ENCODE measurements around the gene APOB.

The APOB gene

DNA sequence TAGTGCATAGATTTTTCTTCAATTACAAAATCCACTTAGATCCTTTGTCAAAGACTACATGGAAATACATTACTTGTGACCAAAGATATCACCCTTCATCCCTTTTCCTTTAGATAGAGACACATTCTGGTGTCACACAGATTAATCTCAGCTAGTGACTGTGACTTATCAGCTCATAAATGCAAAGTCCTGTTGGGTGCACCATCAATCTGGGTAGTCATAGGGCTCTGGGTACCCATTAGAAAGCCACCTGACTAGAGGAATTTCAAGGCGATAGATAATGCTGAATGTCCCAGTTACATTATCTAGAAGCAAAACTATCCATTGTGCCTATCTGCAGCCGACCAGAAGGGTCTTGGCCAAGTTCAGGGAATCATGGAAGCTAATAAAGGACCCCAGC is 2.6 kb upstream of the APOB start:
- no peak for DNase-seq (ENCODE audit: low read depth)

DNA sequence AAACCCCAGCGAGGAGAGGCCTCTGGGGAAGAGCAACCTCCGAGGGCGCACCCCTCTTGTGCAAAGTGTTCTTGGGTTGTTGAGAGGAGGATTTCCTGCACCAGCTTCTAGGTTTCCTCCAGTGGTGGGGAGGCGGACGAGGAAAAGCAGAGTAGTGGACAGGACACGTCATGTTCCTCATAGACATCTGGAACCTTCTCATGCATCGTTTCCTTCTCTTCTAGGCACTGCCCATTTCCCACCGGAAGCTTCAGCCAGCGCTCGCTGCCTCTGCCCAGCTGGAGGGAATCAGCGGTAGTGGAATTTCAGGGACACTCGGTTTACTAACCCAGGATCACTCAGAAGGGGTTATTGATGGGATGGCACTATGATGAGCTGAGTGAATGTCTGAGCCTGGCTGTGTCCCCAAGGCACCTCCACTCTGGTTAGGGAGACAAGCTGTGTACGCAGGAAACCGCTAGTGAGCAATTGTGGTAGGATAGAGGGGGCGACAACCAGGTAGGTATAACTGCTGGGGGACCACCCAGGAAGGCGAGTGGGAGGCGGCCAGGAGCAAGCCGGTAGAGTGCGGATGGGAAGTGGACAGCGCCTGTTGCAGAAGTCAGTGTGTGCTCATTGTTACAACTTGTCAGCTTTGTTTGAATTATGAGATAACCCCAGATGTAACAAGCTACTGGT is 960 bp upstream of the APOB start:
- DNase-seq (ENCODE audit: low read depth), result no peak

DNA sequence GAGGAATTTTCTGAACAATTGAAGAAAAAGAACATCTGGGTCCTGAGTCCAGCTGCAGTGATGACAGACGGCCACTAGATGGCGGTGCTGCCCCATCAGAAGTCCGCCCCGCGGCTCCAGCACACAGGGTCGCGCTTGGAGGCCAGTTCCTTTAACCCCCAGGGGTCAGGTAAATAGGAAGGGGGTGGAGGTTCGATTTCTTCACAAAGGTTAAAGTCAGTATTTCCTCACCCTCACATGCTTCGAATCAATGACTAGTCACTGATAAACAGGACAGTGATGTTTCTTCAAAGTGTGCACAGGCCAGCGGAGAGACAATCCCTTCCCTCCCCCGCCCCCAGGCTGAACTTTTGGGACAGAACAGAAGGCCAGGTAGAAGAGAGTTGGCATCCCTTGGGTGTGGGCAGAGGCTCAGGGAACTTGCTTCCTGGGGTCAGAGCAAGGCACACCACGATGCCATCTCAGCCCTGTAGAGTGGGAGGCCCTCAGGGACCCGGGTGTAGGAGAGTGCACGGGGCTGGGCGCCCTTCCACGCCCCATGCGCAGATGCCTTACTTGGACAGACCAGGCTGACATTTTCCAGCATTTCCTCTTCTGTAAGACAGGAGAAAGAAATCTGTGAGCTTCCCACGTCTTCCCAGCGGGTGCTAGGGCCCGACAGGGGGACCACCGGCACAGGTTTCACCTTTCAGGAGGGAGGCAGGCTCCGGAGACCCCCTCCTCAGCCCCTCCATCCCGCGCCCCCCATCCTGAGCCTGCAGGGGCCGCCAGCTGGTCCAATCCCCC is 722 bp downstream of the APOB start:
- peak; percentile 21 for DNase-seq (ENCODE audit: low read depth)

DNA sequence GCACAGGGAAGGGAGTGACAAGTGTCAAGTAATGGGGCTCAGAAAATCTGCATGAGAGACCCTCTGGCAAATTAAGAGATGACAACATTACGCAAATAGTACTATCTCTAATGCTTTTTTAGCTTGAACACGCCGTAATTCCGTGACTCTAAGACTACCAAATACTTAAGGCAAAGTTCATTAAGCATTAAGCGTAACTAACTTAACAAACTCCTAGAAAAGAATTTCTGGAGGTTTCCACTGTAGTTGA is 1.2 kb downstream of the APOB start:
- DNase-seq (ENCODE audit: low read depth), result no peak

DNA sequence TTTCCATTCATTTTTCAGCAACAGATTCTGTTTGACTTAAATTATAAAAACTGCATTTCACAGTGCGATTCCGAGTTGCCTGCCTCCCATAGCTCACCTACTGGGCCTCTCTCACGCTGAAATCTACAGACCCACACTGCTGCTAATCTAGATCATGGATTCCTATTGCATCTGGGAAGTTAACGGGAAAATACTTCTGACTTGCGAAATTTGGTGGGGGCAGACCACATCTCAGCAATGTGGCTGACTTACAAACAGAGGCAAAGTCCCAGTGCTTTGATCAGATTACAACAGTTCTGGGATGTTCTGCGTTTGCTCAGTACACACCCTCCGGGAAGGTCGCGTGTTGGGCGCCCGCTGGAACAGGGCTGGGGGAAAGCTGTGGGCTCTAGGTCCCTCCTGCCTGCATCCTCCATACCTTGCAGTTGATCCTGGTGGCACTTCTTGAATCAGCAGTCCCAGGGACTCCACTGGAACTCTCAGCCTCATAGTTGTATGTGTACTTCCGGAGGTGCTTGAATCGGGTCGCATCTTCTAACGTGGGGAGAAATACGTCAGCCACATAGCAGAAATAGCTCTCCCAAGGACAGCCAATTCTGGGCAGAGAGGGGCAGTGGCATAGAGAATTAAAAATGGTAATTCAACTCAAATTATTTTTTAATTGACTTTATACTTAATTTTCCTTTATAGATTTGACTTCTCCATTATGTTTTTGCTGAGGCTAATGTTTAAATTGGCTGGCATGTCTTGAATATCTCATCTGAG is 1.7 kb downstream of the APOB start:
- no peak for DNase-seq (ENCODE audit: low read depth)

DNA sequence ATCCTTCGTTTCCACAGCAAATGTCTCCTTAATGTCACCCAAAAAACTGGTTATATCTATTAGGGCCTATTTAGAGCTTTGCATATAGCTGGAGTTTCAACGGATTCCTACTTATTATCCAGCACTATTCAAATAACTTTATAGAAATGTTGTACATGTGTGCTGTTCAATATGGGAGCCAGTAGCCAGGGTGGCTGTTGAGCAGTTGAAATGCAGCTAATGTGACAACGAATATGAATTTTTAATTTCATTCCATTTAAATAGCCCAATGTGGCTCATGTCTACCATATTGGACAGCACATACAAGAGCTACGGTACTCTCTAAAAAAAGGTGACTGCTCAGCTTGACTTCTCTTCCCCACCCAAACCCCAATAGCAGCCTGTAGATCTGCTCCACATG is 2.4 kb downstream of the APOB start:
- DNase-seq (ENCODE audit: low read depth), result no peak

DNA sequence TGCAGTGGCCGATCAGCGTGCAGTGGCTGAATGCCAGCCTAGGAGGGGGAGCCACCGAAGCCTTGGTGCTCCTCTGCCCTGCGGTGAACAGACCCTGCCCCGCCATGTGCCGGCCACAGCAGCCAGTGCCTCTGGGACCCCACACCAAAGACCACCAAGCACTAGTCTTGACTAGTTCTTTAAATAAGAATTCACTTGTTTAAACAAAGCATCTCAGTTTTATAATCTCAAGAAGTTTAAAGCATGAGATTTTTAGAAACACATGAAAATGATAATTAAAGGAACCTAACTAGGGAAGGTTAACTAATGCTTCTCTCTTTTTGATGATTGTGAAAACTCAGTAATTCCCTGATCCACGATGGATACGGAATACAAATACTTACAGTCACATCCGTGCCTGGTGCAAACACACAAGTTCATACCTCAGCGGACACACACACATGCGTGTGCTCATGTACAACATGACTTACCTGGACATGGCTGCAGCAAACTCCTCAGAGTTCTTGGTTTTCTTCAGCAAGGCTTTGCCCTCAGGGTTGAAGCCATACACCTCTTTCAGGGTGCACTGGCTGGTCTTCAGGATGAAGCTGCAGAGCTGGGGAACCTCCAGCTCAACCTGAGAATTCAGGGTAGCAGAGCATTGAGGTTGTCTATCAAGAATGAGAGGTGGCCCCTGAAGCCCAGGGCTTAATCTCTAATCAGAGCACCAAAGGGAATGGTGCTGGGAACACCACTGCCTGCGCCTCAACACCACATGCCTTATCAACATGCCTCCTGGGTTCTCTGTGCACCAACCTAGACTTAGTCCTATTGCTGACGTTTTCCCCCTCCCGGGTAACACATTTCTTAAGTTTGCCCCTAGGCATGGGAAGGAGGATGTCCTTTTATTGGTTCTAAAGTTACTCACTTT is 3.1 kb downstream of the APOB start:
- DNase-seq (ENCODE audit: low read depth), result no peak

DNA sequence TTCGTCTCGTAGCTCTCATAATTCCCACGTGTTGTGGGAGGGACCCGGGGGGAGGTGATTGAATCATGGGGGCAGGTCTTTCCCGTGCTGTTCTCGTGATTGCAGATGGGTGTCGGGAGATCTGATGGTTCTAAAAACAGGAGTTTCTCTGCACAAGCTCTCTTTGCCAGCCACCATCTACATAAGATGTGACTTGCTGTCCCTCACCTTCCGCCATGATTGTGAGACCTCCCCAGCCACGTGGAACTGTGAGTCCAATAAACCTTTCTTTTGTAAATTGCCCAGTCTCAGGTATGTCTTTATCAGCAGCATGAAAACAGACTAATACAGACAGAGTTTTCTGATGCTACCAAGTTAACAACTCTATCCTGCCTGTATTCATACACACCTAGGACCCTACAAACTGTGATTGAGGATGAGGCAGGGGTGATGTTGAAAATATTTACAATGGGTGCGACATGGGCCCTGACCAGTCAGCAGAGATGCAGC is 3.9 kb downstream of the APOB start:
- no peak for DNase-seq (ENCODE audit: low read depth)

DNA sequence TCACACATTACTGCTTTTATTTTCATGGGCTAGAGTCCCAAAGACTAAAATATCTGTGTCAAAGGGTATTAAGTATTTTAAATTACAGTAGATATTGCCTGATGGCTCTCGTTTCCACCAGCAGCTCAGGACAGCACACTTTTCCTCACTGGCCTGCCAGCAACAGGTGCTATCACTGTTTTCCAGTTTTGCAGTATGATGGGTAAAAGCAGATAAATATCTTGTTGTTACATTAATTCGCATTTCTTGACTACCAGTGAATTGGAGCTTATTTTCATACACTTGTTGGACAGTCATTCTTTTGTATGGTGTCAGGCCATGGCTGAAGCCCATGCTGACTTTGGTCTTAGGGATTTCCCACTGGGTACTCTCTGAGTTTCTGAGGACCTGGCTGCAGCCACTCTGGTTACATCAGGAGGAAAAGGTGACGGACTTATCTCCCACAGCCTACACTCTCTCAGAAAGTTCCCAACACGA is 4.8 kb downstream of the APOB start:
- no peak for DNase-seq (ENCODE audit: low read depth)

DNA sequence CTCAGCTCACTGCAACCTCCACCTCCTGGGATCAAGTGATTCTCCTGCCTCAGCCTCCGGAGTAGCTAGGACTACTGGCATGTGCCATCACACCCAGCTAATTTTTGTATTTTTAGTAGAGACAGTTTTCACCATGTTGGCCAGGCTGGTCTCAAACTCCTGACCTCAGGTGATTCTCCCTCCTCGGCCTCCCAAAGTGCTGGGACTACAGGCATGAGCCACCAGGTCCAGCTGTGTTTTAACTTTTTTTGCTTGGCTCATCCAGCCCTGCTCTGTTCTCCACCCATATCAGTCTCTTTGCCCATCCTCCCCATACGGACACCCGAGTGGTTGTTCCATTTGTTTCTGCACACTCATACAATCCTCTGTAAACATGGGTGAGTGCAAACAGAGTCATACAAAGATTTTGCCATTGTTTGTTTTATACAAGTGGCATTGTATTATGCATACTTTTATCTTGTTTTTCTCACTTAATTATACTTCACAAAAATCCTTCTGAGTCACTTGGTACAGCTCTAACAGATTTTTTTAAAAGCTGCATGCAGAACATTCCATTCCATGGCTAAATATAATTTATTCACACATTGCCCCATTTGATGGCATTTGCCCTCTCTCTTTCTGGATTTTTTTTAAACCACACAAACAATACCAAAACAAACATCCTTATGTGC is 5.3 kb downstream of the APOB start:
- no peak for DNase-seq (ENCODE audit: low read depth)

DNA sequence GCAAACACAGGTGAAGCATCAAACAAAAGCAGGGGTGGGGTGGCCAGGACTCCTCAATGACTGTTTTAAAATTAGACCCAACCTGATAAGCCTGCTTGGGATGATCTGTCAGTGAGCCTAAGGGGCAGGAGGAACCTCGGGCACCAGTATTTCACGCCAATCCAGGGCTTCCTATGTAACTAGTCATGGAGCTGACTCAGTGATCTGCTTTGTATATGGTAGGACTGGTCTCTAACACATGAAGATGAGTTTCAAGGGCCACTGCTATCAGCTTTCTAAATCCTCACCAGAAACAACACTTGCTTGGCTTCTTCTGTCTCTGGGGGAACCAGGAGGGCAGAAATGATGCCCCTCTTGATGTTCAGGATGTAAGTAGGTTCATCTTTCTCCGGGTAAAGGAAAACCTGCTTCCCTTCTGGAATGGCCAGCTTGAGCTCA is 6.2 kb downstream of the APOB start:
- no peak for DNase-seq (ENCODE audit: low read depth)

DNA sequence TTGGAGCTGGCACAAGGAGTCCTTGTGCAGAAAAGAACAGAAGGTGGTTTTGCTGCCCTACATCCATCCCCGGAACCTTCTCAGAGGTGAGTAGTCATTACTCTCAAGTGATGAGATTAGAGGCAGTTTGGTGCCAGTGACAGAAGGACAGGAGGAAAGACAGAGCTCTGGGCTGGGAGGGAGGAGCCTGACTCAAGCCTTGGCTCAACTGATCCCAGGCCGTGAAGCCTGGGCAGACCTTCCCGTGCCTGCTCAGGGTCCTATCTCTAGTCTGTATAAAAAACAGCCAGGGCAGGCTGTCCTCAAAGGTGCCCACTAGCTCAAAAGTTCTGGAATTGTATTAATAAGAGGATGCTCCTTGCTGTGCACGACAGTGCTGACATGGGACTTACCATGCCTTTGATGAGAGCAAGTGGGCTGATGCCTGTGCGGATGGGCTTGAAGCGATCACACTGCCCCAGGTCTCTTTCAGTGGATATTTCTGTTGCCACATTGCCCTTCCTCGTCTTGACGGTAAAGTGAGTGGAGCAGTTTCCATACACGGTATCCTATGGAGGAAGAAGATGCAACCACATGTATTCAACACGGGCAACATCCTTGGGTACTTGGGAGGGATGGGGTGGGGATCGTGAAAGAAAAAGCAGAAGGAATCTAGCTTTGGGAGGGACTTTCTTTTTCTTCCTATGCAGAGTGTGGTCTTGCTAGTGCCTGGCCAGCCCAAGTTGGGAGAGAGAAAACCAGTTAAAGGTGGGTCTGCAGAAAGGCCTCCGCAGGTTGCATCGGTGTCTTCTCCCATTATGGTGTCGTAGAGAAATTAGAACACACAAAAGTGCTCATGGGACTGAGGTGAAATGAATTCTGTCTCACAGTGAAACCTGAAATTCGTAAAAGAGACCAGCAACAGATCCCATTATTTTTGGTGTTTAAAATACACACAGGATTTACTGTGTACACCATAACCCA is 6.9 kb downstream of the APOB start:
- no peak for DNase-seq (ENCODE audit: low read depth)

DNA sequence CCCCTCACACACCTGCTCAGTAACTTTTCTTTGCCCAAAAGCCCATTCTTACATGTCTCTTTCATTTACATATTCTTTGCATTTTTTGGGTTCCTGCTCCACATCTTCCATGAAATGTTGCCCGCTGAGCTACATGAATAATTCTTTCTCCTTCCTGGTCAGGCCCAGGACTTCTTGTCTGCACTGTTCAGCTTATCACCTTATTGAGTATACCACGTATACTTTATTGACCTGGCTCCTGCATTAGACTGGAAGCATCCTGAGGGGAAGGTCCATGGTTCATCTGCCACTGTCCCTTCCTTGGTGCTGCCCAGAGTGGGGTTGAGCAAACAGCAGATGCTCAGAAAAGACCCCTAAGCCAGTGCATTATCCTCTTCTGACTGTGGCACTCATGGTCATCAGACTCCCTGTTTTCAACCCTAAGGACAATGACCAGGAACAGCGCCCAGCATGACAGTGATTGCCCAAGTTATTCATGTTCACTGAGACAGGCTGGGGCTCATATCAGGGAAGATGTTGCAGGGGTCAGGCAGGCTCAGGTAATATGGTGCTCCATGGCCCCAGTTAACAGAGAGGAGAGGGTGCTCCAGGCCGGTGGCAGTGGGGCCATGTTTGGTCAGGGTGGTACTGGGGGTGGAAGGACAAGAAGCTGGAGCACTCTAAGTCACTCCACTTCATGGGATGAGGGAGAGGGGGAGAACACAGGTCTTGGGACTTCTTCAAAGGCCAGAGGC is 7.7 kb downstream of the APOB start:
- no peak for DNase-seq (ENCODE audit: low read depth)

DNA sequence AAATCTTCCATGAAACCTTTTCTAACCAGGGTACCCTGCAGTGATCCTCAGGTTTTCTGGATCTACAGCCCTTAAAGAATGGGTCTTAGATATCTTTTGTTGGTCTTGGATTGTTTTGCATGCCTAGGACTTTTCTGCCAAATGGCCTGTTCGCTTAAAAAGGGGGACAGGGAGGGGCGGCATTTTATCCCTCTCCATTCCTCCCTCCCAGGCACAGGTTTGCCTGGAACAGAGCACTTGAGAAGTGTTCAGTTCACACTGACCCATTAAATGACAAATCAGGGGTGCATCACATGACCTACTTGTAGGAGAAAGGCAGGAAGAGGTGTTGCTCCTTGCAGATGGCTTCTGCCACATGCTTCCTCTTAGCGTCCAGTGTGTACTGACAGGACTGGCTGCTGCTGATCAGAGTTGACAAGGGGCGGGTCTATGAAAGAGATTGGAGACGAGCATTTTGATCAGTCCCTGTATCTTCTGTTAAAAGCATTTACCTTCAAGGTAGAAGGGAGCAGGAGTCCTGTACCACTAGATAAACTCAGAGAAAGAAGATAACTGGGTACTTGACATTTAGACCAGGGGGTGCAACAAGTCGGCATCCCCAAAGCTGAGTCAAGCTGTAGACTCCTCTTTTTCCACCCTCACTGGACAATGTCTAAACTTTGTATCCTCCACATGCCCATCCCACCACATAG is 8.4 kb downstream of the APOB start:
- peak; percentile 18 for DNase-seq (ENCODE audit: low read depth)

DNA sequence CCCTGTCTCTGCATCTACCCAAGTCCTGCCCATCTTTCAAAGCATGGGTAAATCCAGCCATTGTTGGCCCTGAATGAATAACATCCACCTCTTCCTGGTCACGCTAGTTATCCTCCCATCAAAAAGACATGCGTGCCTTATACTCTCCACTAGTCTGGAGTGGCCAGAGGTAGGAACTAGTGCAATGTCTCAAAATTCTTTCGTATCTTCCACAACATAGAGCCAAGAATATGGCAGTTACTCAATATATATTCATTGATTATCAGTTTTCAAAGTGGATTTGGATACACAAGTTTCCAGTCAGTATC is 8.9 kb downstream of the APOB start:
- DNase-seq (ENCODE audit: low read depth), result no peak

DNA sequence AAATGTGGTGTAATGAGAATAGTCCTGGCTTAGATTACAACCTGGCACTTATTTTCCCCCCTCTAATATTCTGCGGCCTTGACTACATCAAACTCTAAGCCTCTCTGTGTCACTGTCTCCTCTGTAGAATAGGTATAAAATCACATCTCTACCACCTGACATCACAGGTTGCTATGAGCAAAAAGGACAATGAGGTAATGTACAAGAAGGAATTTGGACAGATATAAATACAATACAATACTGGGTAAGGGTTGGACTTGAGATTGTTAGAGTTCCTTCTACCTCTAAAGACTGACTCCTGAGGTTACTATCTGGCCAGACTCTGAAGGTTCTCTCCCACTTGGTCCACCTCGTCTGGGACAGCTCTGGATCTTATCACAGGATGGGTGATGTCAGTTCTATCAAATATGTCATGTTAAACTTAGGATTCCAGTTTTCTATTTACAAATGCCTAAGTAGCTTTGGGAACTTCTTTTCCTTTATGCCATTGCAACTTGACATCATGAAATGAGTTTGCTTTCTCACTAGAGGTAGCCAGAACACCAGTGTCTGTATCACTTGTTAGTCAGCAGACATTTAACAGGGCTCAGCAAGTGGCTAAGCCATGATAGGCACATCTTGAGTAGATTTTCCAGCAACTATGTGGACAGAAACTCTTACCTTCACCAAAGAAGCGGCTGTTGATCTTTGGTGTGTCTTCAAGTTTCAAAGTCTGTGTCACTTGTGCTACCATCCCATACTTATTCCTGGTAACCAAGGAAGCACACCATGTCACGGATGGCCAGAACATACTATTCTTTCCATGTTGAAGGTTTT is 9.5 kb downstream of the APOB start:
- DNase-seq (ENCODE audit: low read depth), result no peak

DNA sequence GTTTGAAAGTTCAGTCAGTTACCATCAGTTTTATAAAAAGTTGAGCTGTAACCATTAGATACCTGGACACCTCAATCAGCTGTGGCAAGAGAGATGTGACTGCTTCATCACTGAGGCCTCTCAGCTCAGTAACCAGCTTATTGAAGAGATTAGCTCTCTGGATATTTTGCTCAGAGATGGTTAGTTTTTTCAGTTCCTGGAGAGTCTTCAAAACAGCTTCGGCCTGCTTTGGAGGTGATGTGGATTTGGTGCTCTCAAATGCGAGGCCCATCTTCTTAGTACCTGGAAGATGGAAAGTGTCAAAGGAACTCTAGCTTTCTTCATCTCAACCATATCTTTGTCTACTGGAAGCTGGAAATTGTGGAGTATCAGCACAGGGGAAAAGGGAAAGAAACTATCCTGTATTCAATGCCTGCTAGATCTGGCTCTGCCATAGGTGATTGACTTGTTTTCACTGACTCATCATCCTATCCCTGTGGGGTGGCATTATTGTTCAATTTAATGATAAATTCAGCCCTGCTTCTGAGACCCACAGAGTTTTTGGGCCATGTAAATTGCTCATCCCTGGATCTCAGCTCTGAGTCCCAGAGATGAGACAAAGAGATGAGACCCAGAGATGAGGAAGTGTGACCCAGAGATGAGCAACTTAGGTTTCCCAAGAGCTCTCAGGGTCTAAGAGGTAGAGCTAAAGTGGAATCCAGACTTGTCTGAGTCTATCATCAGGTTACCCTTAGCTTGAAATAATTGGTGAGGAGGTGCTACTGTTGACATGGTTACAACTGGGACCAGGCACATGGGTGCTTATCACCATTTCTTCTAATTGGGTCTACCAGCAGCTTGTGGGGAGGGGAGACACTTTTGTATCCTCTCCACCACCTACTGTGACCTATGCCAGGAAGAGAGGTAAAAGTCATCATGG is 10.4 kb downstream of the APOB start:
- DNase-seq (ENCODE audit: low read depth), result no peak

All from CMK (cell line).